HG03354 (cell line): ENCODE measurements around the gene IKZF5.

Experiments used
- ATAC-seq: cut with Tn5 transposase; IDR thresholded peaks from one replicate; pipeline ENCODE4 v1.9.1; 2021; ENCODE audit warnings: mild to moderate bottlenecking; ENCODE audit not compliant: unreplicated experiment, poor library complexity, severe bottlenecking

Gene IKZF5

DNA sequence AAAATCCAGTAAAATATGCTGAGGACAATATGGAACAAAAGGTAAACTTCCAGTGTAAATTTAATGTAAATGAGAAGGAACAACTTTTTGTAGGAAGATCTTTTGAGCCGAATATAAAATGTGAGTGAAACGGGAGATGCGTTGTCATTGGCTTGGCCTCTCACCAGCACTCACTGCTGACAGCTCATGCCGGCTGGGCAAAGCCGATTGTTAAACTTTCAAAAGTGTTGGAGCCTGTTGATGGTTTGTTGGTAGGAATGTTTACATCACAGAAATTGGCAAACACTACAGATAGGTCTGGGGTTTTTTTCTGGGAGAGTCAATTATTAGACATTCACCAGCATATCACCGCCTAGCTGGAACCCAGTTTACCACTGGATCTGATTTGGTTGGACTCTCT, 22.3 kb downstream of the IKZF5 start:
- ATAC-seq, result no peak

DNA sequence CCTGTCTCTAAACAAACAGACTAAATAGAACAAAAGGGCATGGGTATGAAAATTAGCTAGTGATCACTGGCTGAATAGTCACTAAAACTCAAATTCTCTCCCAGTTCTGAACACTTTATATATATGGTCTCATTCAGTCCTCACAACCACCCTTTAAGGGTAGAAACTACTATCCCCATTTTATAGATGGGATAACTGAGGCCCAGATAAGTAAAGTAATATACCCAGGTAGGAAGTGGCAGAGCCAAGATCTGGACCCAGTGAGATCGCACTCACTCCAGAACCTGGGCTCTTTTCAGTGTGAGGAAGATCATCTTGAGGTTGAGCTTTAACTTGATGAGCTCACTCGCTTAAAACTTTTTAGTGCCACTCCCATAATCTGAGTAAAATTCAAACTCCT, 23.9 kb downstream of the IKZF5 start:
- no peak for ATAC-seq

DNA sequence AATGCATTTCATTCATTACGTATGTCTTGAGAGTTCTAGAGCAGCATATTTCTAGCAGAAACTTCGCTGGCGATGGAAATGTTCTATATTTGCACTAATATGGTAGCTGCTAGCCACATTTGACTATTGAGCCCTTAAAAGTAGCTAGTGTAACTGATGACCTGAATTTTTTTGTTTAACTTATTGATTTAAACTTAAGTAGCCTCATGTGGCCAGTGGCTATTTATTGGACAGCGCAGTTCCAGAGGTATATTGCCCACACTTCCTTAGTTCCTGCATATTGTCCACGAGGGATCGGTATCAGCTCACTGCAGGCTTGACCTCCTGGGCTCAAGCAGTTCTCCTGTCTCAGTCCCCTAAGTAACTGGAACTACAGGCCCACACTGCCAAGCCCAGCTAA, 24.7 kb downstream of the IKZF5 start:
- ATAC-seq, result no peak

DNA sequence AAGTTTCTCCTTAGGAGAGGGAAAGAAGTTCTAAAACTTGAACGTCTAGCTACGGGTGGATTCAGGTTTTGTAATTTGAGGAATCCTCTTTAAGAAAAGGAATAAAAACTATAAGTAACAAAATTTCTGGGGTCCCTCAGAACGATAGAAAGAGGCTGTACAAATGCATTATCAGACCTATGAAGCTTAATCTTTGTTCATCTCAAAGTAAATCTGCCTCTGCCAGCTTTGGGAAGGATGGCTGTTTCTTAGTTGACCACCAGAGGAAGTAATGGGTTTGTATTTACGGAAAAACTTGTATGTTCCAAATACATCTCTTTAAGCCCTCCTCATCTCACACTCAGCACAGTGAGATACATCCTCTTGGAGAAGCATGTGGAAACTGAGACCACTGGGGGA, 27.5 kb downstream of the IKZF5 start:
- ATAC-seq, result no peak

DNA sequence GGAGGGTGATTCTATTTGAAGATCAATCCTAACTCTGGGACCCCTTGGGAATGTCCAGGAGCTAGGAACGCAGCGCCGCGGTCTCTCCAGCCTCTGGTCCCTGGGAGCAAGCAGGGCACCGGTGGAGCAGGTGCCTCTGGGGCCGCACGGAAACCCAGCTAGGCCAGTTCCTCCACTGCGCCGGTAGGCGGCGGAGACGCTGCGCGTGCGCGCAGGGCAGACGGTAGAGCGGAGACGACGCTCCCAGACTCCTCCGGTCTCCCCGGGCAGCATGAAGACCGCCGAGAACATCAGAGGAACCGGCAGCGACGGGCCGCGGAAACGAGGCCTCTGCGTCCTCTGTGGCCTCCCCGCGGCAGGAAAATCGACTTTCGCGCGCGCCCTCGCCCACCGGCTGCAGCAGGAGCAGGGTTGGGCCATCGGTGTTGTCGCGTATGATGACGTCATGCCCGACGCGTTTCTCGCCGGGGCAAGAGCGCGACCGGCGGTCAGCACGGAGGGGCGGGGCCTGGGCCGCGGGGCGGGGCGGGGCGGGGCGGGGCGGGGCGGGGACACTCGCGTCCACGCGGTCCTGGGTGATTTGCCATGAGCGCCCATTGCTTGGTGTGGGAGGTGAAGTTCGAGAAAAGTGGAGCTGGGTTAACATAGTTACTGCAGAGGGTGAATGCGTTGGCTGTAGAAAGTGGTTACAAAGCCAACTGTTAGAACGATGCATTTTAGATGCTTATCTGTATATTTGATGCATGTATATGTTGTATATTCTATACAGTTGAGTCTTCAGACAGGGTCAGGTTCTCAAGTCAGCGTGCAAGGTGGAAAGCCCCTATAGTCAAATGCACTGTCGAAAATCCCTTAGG, 28.2 kb downstream of the IKZF5 start, which contains the start of gene PSTK:
Gene PSTK (plus strand): TSS at position 193 of the 857 bp plus-strand sequence. CDS start 79 bp downstream, at position 272.
- ATAC-seq, result peak; percentile 98

DNA sequence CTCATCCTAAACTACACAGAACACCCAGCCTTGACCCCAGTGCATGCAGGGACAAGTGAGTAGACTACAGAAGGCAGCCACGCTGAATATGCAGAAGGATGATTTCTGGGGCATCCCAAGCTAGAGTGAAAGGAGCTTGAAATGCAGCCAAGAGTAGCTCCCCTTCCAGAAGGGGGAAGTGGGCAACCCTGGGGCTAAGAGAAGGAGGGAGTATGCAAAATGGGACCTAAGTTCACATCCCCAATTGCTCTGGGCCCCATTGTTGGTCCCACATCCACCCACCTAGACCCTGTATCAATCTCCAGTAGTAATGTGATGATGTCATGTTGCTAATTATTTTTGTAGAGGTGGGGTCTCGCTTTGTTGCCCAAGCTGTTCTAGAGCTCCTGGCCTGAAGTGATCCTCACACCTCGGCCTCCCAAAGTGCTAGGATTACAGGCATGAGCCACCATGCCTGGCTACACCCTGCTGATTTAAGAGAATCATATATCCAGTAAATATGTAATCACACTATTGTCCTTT, 34.0 kb downstream of the IKZF5 start:
- ATAC-seq, result no peak

DNA sequence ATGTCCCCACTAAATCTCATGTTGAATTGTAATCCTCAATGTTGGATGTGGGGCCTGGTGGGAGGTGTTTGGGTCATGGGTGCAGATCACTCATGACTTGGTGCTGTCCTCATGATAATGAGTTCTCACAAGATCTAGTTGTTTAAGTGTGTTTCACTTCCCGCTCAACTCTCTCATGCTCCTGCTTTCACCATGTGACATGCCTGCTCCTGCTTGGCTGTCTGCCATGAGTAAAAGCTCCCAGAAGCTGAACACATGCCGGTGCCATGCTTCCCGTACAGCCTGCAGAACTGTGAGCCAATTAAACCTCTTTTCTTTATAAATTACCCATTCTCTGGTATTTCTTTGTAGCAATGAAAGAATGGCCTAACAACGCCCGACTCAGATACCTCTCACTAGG, 34.6 kb downstream of the IKZF5 start:
- no peak for ATAC-seq

DNA sequence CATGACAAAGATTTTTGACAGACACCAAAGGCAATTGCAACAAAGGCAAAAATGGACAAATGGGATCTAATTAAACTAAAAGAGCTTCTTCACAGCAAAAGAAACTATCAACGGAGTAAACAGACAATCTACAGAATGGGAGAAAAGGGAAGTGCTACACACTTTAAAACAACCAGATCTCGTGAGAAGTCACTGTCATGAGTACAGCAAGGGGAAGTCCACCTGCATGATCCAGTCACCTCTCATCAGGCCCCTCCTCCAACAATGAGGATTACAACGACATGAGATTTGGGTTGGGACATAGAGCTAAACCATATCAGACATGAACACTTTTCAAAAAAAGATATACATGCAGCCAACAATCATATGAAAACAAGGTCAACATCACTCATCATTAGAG, 39.9 kb downstream of the IKZF5 start:
- ATAC-seq, result no peak

DNA sequence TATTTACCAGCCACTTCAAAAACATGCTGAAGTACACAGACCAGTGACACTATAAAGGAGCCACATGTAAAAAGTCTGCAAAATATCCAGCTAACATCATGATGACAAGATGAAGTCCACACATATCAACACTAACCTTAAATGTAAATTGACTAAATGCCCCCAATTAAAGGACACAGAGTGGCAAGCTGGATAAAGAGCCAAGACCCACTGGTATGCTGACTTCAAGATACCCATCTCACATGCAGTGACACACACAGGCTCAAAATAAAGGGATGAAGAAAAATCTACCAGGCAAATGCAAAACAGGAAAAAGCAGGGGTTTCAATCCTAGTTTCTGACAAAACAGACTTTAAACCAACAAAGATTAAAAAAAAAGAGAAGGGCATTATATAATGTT, 41.7 kb downstream of the IKZF5 start:
- ATAC-seq, result no peak

DNA sequence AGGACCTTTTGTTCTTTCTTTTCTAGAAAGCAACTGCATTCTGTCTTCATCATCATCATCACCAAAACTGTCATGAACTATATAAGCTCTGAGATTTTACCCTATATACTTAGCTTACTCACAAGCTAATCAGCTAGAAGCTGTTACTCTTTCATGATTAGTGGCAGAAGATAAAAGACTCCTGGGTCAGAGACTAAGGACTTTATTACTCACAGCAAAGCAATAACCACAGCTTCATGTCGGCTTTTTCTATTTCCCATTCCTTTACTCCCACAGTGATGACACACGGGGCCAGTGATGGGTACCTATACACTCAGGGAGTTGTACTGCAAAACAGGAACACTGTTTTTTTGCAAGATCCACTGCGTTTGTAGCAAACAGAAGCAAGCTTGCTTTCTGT, 46.2 kb downstream of the IKZF5 start:
- ATAC-seq, result no peak

DNA sequence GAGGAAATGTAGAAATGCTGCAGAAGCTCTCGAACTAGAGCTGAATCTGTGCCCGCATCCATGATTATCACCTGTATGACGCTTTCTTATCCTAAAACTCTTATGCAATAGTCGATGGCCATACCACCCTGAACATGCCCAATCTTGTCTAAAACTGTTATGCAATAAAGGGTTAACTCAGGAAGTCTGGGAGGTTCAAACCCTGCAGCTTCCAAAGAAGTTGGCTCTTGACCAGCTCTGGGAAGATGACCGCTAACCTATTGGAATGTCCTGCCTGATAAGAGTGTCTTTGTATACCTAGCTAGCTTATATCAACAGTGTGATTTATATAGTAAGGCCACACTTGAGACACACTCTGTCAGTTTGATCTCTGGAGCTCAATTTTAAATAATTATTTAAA, 51.1 kb downstream of the IKZF5 start:
- ATAC-seq, result no peak

DNA sequence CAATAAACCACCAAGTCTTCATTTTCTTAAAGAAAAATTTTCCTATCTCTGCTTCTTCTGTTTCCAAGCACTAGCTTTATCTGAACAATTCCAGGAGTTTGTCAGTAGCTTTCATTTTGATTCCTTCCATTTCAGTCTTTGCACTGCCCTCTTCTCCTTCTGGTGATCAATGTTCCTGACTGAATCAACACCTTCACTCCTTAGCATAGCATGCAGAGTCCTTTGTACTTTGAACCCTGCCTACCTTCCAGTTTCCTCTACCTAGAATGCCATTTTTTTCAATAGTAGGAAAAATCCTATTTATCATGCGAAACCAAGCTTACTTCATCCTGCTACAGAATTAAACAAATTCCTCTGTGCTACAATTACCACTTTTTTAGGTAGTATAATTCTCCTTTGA, 52.7 kb downstream of the IKZF5 start:
- no peak for ATAC-seq

DNA sequence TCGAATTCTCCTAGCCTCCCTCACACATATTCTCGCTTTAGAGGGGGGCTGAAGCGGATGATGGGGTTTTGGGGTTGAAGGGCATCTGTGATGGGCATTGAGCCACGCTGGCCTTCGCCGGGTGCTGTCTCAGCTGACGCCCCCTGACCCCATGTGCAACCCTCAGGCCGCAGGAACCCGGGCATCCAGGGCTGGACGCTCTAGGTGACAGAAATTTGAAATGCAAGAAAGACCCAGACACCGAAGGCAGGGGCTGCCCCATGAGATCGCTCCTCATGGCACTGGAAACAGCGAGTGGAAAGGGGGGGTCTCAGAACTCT, 53.9 kb downstream of the IKZF5 start:
- no peak for ATAC-seq

DNA sequence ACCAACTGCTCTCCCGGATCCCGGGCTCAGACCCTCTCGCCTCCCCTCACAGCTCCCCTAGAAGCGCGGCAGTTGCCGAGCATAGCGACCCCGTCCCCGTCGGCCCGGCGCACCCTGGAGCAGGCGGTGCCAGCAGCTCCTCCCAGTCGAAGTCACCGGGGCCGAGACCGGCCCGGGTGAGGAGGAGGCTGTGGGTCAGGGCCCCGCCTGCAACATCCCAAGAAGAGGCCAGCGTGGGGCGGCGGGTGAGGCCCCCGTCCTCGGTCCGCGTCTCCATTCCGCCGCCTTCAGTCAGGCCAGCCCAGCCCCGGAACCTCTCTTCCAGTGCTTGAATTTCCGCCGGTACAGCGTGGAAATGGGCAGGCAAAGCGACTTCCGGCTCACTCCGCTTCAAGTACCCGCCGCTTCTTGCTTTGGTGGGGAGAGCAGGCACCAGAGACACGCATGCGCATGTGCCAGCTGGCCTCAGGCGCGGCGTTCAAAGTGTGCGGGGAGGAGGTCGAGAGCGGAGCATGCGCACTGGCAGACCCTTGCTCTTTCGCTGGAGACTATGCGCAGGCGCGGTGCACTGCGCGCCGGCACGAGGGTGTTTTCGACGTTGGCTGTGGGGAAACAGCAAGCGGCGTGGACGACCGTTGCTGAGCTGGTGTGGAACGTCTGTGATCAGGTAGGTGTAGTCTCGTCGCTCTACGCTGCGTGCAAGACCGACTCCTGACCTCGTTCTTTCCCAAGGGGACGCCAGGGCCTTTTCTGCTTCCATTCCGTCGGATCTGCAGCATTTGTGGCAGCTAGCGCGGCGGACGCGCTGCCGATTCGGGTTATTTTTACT, 54.5 kb downstream of the IKZF5 start, which contains the start of gene C10orf88:
Gene C10orf88 (minus strand): TSS at position 326 of the 829 bp plus-strand sequence. CDS start 49 bp downstream, at position 277.
- ATAC-seq, result peak; percentile 99

DNA sequence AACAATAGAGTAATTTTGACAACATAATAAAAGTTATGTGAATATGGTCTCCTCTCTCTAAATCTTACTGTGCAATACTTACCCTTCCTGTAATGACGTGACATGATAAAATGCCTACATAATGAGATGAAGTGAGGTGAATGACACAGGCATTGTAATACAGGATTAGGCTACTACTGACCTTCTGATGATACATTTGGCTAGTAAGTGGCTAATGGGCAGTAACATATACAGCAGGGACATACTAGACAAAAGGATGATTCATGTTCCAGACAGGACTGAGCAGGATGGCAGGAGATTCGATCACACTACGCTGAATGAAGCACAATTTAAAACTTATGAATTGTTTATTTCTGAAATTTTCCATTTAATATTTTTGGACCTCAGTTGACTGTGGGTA, 59.3 kb downstream of the IKZF5 start:
- no peak for ATAC-seq
